SK-N-SH (cell line): ENCODE measurements around the gene ZNF507. TPM values are rescaled to one million over a fixed set of nuclear protein-coding genes. Genes with fewer than 3 reads are reported as not detected.

Experiments
- CTCF ChIA-PET: fragments of 300-600, 350-600 bp; formaldehyde crosslinking; extraction: SDS; loops from one replicate; lab custom pipeline; 2021; lab: Yijun Ruan, JAX
- POLR2A ChIA-PET: fragments of 350-600 bp; sonication (Branson Sonifier 250); formaldehyde crosslinking; extraction: SDS; loops from one replicate; lab custom pipeline; 2020; ENCODE audit warnings: antibody characterized with exemption, inconsistent platforms; lab: Yijun Ruan, JAX
- DNase-seq: peaks from one replicate; pipeline ENCODE4 v3.0.0; 2012
- H2AFZ ChIP-seq: fragments of 200-600 bp; sonication (generic); 2 replicates; pipeline ENCODE4 v1.8.1; 2016; ENCODE audit warnings: antibody characterized with exemption, mild to moderate bottlenecking, low read depth
- H3F3A ChIP-seq: fragments of 200-600 bp; sonication (generic); replicated peaks from 2 replicates; pipeline ENCODE3; 2016; ENCODE audit warnings: antibody characterized with exemption, mild to moderate bottlenecking; ENCODE audit not compliant: insufficient read depth
- H3K27ac ChIP-seq, 2 experiments: fragments of 200-500 bp in 1 of 2; fragments of 200-600 bp in 1 of 2; sonication (Bioruptor generic) in 1 of 2; sonication (generic), shearing (Covaris generic) in 1 of 2; 2 replicates each; pipeline versions ENCODE4 v1.5.1 to v1.6.1; 2014 to 2016; ENCODE audit warnings: low read depth in 2 of 2, inconsistent platforms in 1 of 2, low read length in 1 of 2, mild to moderate bottlenecking in 1 of 2, mixed read lengths in 1 of 2
- H3K27me3 ChIP-seq: fragments of 200-600 bp; sonication (generic), shearing (Covaris generic); 2 replicates; pipeline ENCODE4 v1.6.1; 2016; ENCODE audit warnings: mixed run types; ENCODE audit not compliant: insufficient read depth
- H3K36me3 ChIP-seq, 2 experiments: fragments of 200-500 bp in 1 of 2; fragments of 200-600 bp in 1 of 2; sonication (Bioruptor generic) in 1 of 2; sonication (generic) in 1 of 2; replicated peaks in 1 of 2; 2 replicates each; pipeline versions ENCODE3 to v1.5.1; 2014 to 2016; ENCODE audit warnings: low read length in 1 of 2, mild to moderate bottlenecking in 1 of 2; ENCODE audit not compliant: insufficient read depth in 2 of 2, control insufficient read depth in 1 of 2
- H3K4me1 ChIP-seq, 2 experiments: fragments of 200-500 bp in 1 of 2; fragments of 200-600 bp in 1 of 2; sonication (Bioruptor generic) in 1 of 2; sonication (generic), shearing (Covaris generic) in 1 of 2; 2 replicates each; pipeline versions ENCODE4 v1.5.1 to v1.6.1; 2014 to 2016; ENCODE audit warnings: low read depth in 1 of 2, low read length in 1 of 2, mixed run types in 1 of 2; ENCODE audit not compliant: insufficient read depth in 2 of 2, control insufficient read depth in 1 of 2
- H3K4me2 ChIP-seq: fragments of 200-600 bp; sonication (generic), shearing (Covaris generic); 2 replicates; pipeline ENCODE4 v1.6.1; 2017; ENCODE audit warnings: mixed run types
- H3K4me3 ChIP-seq, 2 experiments: fragments of 200-500 bp in 1 of 2; fragments of 200-600 bp in 1 of 2; sonication (Bioruptor generic) in 1 of 2; sonication (generic), shearing (Covaris generic) in 1 of 2; 2 replicates each; pipeline versions ENCODE4 v1.5.1 to v1.8.1; 2014 to 2016; ENCODE audit warnings: low read depth in 2 of 2, inconsistent platforms in 1 of 2, low read length in 1 of 2, mild to moderate bottlenecking in 1 of 2, mixed read lengths in 1 of 2, moderate library complexity in 1 of 2
- H3K79me2 ChIP-seq: fragments of 200-600 bp; sonication (generic); 2 replicates; pipeline ENCODE4 v1.8.1; 2017; ENCODE audit warnings: mild to moderate bottlenecking; ENCODE audit not compliant: insufficient read depth
- H3K9ac ChIP-seq: fragments of 200-600 bp; sonication (generic); 2 replicates; pipeline ENCODE4 v1.6.1; 2017; ENCODE audit warnings: mixed run types
- H3K9me2 ChIP-seq: fragments of 200-600 bp; sonication (generic); 2 replicates; pipeline ENCODE4 v1.6.1; 2017; ENCODE audit warnings: mixed run types
- H3K9me3 ChIP-seq: fragments of 200-600 bp; sonication (generic); 2 replicates; pipeline ENCODE4 v1.6.1; 2017; ENCODE audit warnings: mixed run types, mild to moderate bottlenecking, moderate library complexity
- H4K20me1 ChIP-seq: fragments of 200-600 bp; sonication (generic); 2 replicates; pipeline ENCODE4 v1.6.1; 2017; ENCODE audit warnings: mild to moderate bottlenecking, mixed run types; ENCODE audit not compliant: insufficient read depth
- EP300 ChIP-seq, 2 experiments: IDR thresholded peaks; 2 replicates each; pipeline versions ENCODE4 v1.4.0 to v1.6.1; 2012; ENCODE audit warnings: borderline replicate concordance in 1 of 2, low read depth in 1 of 2, low read length in 1 of 2
- FOSL2 ChIP-seq: IDR thresholded peaks from 2 replicates; pipeline ENCODE4 v1.4.0; 2012; ENCODE audit warnings: low read depth, mild to moderate bottlenecking, moderate library complexity, borderline replicate concordance
- FOXJ3 ChIP-seq: sonication (generic); formaldehyde crosslinking; IDR thresholded peaks from 2 replicates; pipeline ENCODE4 v1.5.1; 2020; ENCODE audit warnings: mild to moderate bottlenecking, missing genetic modification reagents
- GABPA ChIP-seq: IDR thresholded peaks from 2 replicates; pipeline ENCODE4 v1.4.0; 2012; ENCODE audit warnings: low read depth, mild to moderate bottlenecking
- RAD21 ChIP-seq: IDR thresholded peaks from 2 replicates; pipeline ENCODE4 v1.6.1; 2012; ENCODE audit warnings: mild to moderate bottlenecking, low read length
- RFX5 ChIP-seq: IDR thresholded peaks from 2 replicates; pipeline ENCODE4 v1.6.1; 2012; ENCODE audit warnings: mild to moderate bottlenecking, improper control_type of control experiment, low read length
- RXRA ChIP-seq: IDR thresholded peaks from 2 replicates; pipeline ENCODE4 v1.4.0; 2012; ENCODE audit warnings: low read depth, mild to moderate bottlenecking, borderline replicate concordance
- TEAD4 ChIP-seq: IDR thresholded peaks from 2 replicates; pipeline ENCODE4 v1.4.0; 2012; ENCODE audit warnings: mild to moderate bottlenecking, borderline replicate concordance; ENCODE audit not compliant: insufficient read depth
- polyA plus RNA-seq, 3 experiments: library from polyadenylated mRNA; depleted of rRNA; stranded (reverse); fragments of >200 nt; gene quantifications; 2 replicates each; pipeline ENCODE4 v1.2.3, GENCODE V29; 2012
- TF ChIP-seq, protein P1 (sequence below): fragments of 200-600 bp; sonication (generic); IDR thresholded peaks from 2 replicates; pipeline ENCODE4 v1.6.1; 2017; ENCODE audit warnings: antibody characterized with exemption, mild to moderate bottlenecking, moderate library complexity
- TF ChIP-seq, protein P2 (sequence below): IDR thresholded peaks from 2 replicates; pipeline ENCODE4 v1.6.1; 2012; ENCODE audit warnings: mild to moderate bottlenecking, low read depth, low read length, moderate library complexity
- TF ChIP-seq, protein P3 (sequence below): fragments of 150-350 bp; IDR thresholded peaks from 2 replicates; pipeline ENCODE4 v1.6.1; 2016; ENCODE audit warnings: mild to moderate bottlenecking, low read depth, low read length
- TF ChIP-seq, protein P4 (sequence below): fragments of 150-350 bp; IDR thresholded peaks from 2 replicates; pipeline ENCODE4 v1.6.1; 2017; ENCODE audit warnings: antibody characterized with exemption, low read length, low read depth, borderline replicate concordance

Gene ZNF507
- polyA plus RNA-seq, 1 of the 3 experiments (the other 2 are of a cell fraction): 6.8 TPM

DNA sequence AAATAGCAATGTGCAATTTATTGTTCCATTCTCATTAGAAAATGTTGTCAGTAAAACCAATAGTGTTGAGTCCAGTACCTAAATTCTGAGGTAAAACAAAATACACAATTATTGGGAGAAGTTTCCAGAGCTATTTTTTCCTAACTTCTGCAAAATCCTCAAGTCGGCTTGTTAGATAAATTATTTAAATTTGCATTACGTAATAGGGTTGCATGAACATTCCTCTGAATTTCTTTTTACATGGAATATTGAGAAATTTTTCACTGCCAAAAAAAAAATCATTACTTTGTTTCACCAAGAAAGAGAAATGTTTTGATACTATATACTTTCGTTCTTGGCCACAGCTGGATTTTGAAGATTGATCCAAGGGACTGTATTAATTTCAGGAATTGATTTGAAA is 1.5 kb downstream of the ZNF507 start (continued):
- TF ChIP-seq, protein P1, sequence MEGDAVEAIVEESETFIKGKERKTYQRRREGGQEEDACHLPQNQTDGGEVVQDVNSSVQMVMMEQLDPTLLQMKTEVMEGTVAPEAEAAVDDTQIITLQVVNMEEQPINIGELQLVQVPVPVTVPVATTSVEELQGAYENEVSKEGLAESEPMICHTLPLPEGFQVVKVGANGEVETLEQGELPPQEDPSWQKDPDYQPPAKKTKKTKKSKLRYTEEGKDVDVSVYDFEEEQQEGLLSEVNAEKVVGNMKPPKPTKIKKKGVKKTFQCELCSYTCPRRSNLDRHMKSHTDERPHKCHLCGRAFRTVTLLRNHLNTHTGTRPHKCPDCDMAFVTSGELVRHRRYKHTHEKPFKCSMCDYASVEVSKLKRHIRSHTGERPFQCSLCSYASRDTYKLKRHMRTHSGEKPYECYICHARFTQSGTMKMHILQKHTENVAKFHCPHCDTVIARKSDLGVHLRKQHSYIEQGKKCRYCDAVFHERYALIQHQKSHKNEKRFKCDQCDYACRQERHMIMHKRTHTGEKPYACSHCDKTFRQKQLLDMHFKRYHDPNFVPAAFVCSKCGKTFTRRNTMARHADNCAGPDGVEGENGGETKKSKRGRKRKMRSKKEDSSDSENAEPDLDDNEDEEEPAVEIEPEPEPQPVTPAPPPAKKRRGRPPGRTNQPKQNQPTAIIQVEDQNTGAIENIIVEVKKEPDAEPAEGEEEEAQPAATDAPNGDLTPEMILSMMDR: no peak
- TF ChIP-seq, protein P2, sequence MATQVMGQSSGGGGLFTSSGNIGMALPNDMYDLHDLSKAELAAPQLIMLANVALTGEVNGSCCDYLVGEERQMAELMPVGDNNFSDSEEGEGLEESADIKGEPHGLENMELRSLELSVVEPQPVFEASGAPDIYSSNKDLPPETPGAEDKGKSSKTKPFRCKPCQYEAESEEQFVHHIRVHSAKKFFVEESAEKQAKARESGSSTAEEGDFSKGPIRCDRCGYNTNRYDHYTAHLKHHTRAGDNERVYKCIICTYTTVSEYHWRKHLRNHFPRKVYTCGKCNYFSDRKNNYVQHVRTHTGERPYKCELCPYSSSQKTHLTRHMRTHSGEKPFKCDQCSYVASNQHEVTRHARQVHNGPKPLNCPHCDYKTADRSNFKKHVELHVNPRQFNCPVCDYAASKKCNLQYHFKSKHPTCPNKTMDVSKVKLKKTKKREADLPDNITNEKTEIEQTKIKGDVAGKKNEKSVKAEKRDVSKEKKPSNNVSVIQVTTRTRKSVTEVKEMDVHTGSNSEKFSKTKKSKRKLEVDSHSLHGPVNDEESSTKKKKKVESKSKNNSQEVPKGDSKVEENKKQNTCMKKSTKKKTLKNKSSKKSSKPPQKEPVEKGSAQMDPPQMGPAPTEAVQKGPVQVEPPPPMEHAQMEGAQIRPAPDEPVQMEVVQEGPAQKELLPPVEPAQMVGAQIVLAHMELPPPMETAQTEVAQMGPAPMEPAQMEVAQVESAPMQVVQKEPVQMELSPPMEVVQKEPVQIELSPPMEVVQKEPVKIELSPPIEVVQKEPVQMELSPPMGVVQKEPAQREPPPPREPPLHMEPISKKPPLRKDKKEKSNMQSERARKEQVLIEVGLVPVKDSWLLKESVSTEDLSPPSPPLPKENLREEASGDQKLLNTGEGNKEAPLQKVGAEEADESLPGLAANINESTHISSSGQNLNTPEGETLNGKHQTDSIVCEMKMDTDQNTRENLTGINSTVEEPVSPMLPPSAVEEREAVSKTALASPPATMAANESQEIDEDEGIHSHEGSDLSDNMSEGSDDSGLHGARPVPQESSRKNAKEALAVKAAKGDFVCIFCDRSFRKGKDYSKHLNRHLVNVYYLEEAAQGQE: no peak
- TF ChIP-seq FOSL2 (no peak), EP300 (IDR thresholded peaks at IDR 0.05; ENCODE audit: borderline replicate concordance in 1 of 2, low read depth in 1 of 2, low read length in 1 of 2) (no peak), RFX5 (no peak)
- TF ChIP-seq, protein P3, sequence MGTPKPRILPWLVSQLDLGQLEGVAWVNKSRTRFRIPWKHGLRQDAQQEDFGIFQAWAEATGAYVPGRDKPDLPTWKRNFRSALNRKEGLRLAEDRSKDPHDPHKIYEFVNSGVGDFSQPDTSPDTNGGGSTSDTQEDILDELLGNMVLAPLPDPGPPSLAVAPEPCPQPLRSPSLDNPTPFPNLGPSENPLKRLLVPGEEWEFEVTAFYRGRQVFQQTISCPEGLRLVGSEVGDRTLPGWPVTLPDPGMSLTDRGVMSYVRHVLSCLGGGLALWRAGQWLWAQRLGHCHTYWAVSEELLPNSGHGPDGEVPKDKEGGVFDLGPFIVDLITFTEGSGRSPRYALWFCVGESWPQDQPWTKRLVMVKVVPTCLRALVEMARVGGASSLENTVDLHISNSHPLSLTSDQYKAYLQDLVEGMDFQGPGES: no peak

DNA sequence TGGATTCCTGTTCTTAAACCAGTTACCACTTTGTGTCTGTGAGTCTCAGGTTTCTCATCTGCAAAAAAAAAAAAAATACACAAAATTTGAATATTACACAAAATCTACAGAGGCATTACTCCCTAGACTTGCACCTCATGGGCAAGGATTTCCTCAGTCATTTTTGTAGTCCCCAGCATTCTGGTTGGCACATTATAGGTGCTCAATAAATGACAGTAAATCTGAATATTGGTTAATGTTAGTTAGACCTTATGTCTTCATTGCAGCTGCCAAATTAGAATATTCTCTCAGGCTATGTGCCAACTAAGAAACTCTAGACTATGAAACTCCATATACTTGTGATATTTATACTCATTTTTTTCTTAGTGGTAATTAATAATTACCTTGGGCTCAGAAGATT is 2.2 kb downstream of the ZNF507 start:
- CTCF ChIA-PET: interaction anchor here (4.2 kb wide), 1 partner anchor 10 kb away, joined by 20 read pairs; no protein-coding TSS in a partner anchor
- peaks cover 40 to 43% of the 10 kb centered on the region in 2 experiments for H3K36me3 ChIP-seq

More for the DNA sequence above, 2.2 kb downstream of the ZNF507 start:
- no peak for DNase-seq
- Histone ChIP-seq H3K4me3 (no peak overlapping the region), H3K27ac (no peak overlapping the region), H3K4me2 (peak overlapping the region; percentile 83; the same call in 1 of the 2 replicates), H3K9me3 (no peaks in the 10 kb centered on the region), H3F3A (peaks cover 24% of the 10 kb centered on the region), H3K9ac (0 out of 2 replicates have a peak overlapping the region, but pooled peaks have one; percentile 88), H2AFZ (no peak overlapping the region), H3K9me2 (no peaks in the 10 kb centered on the region), H4K20me1 (peaks cover 27% of the 10 kb centered on the region), H3K27me3 (no peaks in the 10 kb centered on the region), H3K79me2 (peaks cover 56% of the 10 kb centered on the region), H3K4me1 (peaks cover 11 to 20% of the 10 kb centered on the region in 2 experiments)
- POLR2A ChIA-PET: no interaction called here
- TF ChIP-seq RXRA (no peak), FOXJ3 (CRISPR knock-in tag) (no peak), GABPA (no peak), RFX5 (no peak), RAD21 (no peak), TEAD4 (no peak)
- TF ChIP-seq, protein P4, sequence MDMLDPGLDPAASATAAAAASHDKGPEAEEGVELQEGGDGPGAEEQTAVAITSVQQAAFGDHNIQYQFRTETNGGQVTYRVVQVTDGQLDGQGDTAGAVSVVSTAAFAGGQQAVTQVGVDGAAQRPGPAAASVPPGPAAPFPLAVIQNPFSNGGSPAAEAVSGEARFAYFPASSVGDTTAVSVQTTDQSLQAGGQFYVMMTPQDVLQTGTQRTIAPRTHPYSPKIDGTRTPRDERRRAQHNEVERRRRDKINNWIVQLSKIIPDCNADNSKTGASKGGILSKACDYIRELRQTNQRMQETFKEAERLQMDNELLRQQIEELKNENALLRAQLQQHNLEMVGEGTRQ: no peak
- TF ChIP-seq, protein P1: no peak
- TF ChIP-seq, protein P2: no peak
